Ishikawa (cell line): ENCODE measurements around the gene NGB.

Source experiments
- CEBPB ChIP-seq: IDR thresholded peaks from 2 replicates; pipeline ENCODE4 v1.6.1; 2012
- EP300 ChIP-seq: IDR thresholded peaks from 2 replicates; pipeline ENCODE4 v1.6.1; 2012; ENCODE audit warnings: borderline replicate concordance
- TAF1 ChIP-seq: IDR thresholded peaks from 2 replicates; pipeline ENCODE4 v1.6.1; 2012; ENCODE audit warnings: low read depth, mild to moderate bottlenecking
- USF1 ChIP-seq: IDR thresholded peaks from 2 replicates; pipeline ENCODE4 v1.6.1; 2012
- YY1 ChIP-seq: IDR thresholded peaks from 2 replicates; pipeline ENCODE4 v1.6.1; 2012; ENCODE audit warnings: low read depth

DNA sequence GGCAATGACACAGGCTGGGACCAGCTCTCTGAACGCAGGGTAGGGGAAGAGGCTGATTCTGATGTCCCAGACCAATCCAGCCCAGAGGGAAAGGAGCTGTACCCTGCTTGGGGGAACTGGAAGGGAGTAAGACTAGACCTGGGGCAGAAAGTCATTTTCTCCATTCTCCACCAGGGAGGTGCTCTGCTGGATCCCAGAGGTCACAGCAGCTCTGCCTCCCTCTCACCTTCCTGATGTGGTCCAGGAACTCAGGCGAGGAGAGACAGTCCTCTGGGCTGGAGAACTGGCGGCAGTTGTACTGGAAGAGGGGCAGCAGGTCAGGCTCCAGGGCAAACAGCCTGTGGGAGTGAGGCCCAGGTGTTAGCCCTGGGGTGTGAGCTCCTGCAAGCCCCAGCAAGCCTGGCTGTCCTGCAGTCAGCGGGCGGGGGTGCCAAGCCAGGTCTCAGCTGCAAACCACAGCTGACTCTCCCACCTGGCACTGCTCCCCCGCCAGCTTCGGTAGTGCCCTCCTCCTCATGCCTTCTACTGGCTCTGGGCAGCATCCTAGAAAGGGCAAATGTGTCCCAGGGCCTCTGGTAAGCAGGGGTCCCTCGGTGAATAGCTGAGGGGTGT lies 1.9 kb downstream of the NGB start:
- TF ChIP-seq YY1, result no peak
- no peak for TF ChIP-seq USF1
- no peak for TF ChIP-seq EP300
- TF ChIP-seq CEBPB, result no peak
- no peak for TF ChIP-seq TAF1
